HuH-7.5 (cell line): ENCODE measurements around the gene SPOCK1.

Source experiments
- DNase-seq: peaks from one replicate; pipeline ENCODE4 v3.0.0; 2011; ENCODE audit warnings: low spot score

The SPOCK1 gene

DNA sequence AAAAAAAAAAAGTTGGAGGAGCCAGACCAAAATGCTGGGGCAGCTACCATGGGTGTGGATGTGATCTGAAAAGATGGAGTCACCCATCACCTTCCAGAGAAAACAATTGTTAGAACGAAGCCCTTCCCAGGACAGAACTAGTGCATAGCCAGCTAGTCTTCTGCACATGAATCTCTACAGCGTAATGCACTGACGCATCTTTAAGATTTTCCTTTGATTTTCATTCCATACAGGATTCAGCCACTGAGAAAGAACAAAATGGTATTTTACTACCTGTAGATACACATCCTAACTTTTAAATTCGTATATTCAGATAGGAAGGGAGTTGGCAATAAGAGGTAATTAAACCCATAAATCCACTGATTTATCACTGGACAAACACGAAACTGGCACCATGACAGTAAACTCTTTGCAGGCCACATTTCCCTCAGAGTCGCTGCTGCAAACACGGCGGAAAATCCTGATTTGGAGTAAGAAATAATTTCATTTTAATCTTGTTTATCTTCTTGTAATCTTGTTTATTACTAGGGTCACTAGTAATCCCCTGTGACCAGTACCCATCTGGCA lies 206.6 kb downstream of the SPOCK1 start:
- DNase-seq, result no peak

DNA sequence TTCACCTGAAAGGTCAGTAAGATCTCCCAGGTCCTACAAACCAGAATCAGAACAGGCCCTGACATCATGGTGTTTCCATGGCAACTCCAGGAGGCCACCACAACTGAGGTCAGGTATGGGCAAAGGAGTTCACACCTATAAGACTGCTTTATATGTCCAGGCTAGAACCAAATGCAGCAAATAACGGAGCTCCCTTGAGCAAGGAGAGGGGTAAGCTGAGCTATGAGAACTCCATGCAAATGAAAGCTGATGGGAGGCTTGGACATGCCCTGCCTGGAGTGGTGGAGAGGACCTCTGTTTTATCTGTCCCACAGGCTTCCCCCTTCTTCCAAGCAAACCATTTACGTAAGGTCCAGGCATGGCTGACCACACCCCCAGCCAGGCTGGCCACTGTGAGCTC lies 207.7 kb downstream of the SPOCK1 start:
- DNase-seq, result no peak

- DNase-seq, result no peak
Observed at GRCh38 chr5:137291031-137291430, 208.1 kb downstream of the SPOCK1 start.

GRCh38 chr5:137290373-137290772 lies 208.8 kb downstream of the SPOCK1 start:
- DNase-seq, result no peak

- DNase-seq, result no peak
Observed at GRCh38 chr5:137289856-137290255, 209.3 kb downstream of the SPOCK1 start.

GRCh38 chr5:137287569-137287968 lies 211.6 kb downstream of the SPOCK1 start:
- no peak for DNase-seq

DNA sequence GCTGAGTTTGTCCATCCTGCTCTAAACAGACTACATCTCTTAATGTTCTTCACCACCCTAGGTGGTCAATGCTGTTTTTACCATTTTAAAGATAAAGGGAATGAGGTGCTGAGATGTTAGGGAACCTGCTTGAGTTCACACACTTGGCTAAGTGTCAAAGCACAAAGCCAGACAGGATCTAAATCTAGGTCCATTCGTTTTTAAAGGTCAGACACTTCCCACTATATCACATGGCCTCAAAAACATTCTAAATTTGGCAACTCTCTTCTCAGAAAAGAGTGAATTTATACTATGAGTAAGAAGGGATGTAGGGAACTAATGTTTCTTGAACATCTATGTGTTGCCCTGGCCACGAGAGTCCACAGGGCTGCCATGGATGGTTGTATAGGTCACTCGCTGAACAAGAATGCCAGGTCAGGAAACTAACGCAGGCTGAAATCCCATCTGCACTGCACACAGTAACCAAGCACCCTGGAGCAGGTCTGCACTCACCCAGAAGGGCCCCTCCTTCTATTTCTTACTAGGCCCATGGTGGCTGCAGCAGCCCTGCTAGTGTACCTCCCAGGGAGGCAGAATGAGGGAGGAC lies 213.0 kb downstream of the SPOCK1 start:
- no peak for DNase-seq

- DNase-seq, result no peak
Observed at GRCh38 chr5:137283801-137284200, 215.3 kb downstream of the SPOCK1 start.

GRCh38 chr5:137282216-137282615 lies 216.9 kb downstream of the SPOCK1 start:
- peak; percentile 14 for DNase-seq

GRCh38 chr5:137281201-137281600 lies 217.9 kb downstream of the SPOCK1 start:
- no peak for DNase-seq

- DNase-seq, result no peak
Observed at GRCh38 chr5:137280656-137281055, 218.5 kb downstream of the SPOCK1 start.

- no peak for DNase-seq
Observed at GRCh38 chr5:137279521-137280231, 219.4 kb downstream of the SPOCK1 start.

- DNase-seq, result no peak
Observed at GRCh38 chr5:137278476-137278875, 220.7 kb downstream of the SPOCK1 start.

DNA sequence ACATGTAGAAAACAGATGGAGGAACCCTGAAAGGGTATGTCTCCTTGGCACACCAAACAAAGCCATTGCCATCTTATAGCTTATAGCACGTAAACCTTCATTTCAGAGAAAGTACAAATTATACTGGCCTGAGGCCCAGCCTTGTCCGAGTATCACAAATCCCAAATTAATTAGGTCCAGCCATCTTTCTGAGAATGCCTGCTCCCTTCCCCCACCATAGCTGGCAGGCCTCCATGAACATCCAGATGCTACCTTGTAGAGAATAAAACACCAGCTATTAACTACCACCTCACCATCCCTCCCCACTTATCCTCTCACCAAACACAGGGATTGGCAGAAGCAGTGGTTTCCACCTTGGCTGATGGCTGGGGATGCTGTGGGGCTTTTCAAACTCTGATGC lies 224.0 kb downstream of the SPOCK1 start:
- no peak for DNase-seq

DNA sequence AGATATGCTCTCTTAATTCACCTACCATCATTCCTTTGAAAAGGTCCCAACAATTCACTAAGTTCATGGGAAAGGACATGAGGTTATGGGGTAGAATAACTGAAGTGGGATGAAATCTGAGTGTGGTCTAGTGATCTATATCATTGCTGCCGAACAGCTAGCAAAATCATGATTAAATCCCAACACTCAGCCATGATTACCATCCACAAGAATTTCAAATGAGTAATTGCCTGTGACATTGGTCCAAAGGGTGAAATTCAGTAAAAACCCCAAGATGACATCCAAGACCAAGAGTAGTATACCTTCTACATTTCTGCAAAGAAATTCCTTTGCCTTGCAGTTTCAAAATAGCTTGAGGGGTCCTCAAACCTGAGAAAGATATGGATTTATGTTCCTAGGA lies 225.6 kb downstream of the SPOCK1 start:
- no peak for DNase-seq

- no peak for DNase-seq
Observed at GRCh38 chr5:137272831-137273230, 226.3 kb downstream of the SPOCK1 start.

- DNase-seq, result no peak
Observed at GRCh38 chr5:137269946-137270345, 229.2 kb downstream of the SPOCK1 start.

DNA sequence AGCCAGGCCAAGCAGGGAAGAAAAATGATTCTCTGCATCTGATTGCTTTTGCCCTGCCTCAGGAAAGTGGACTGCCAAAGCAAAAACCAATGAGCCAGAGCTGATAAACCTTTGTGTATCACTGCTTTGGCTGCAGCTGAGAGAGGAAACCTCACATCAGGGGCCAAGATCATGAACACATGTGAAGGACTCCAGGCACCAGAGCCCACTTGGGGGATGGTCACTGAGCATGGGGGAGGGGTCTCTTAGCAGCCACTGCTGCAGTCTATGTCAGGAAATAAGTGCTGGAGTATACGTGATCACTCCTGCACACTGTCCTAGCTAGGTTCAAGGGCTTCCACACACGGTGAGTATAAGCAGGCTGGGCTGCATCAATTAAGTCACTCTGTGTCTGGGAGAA lies 229.9 kb downstream of the SPOCK1 start:
- no peak for DNase-seq

- no peak for DNase-seq
Observed at GRCh38 chr5:137268646-137269045, 230.5 kb downstream of the SPOCK1 start.

- DNase-seq, result no peak
Observed at GRCh38 chr5:137266186-137266585, 232.9 kb downstream of the SPOCK1 start.

GRCh38 chr5:137265457-137265856 lies 233.7 kb downstream of the SPOCK1 start:
- DNase-seq, result no peak

DNA sequence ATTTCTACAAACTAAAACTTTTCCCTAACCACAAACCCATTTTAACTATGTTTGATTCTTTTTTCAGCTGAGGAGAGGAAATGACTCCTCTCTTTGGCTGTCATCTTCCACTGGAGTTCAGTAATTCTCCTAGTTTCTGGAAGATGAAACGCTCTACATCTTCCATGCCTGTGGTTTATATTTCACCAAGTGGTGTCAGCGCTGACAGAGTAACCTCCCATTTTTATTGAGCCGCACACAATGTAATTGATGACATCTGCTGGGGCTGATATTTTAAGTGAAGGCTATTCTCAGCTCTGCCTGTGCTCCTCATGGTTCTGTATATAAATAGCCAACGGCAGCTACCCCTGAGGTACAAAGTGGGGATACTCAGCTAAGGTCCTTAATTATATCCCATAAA lies 234.6 kb downstream of the SPOCK1 start:
- DNase-seq, result no peak

- DNase-seq, result no peak
Observed at GRCh38 chr5:137264041-137264440, 235.1 kb downstream of the SPOCK1 start.
